ENCODE results near the gene CADPS2. TPM values are rescaled to one million over a fixed set of nuclear protein-coding genes. Genes with fewer than 3 reads are reported as not detected.

The CADPS2 gene
- total RNA-seq, 2 experiments from 2014 or later, result not detected

GRCh38 chr7:122553761-122554160 lies 332.5 kb downstream of the CADPS2 start:
- Mint-ChIP-seq H3K27ac (no peak overlapping the region), H3K4me1 (ENCODE audit: low read depth) (no peaks in the 10 kb centered on the region), H3K27me3 (no peaks in the 10 kb centered on the region), H3K36me3 (ENCODE audit: low read depth) (no peaks in the 10 kb centered on the region), H3K9me3 (peaks cover 7% of the 10 kb centered on the region), H3K4me3 (no peak overlapping the region)
- Histone ChIP-seq H3K9me3 (ENCODE audit: control insufficient read depth in 1 of 2, insufficient read depth in 1 of 2, low read length in 2 of 2) (no peaks in the 10 kb centered on the region), H3K36me3 (ENCODE audit: insufficient read depth, low read length) (no peaks in the 10 kb centered on the region), H3K27ac (ENCODE audit: low read depth in 1 of 2, low read length in 2 of 2) (no peak overlapping the region), H3K4me3 (ENCODE audit: low read length) (no peak overlapping the region), H3K4me1 (ENCODE audit: insufficient read depth, low read length) (no peaks in the 10 kb centered on the region), H3K27me3 (ENCODE audit: control insufficient read depth in 1 of 2, insufficient read depth in 2 of 2, low read length in 2 of 2) (no peaks in the 10 kb centered on the region)
- CTCF ChIA-PET, result no interaction called here
- no peak for TF ChIP-seq CTCF (IDR thresholded peaks at IDR 0.05)
- no peak for DNase-seq
- intact Hi-C loops (cut with DNase I, micrococcal nuclease), result no loop called here
- POLR2A ChIA-PET, result no interaction called here
- no peak for ATAC-seq (ENCODE audit: poor library complexity)

- no peak for TF ChIP-seq CTCF (IDR thresholded peaks at IDR 0.05)
- Mint-ChIP-seq H3K4me3 (no peak overlapping the region), H3K27ac (no peak overlapping the region), H3K4me1 (ENCODE audit: low read depth) (no peaks in the 10 kb centered on the region), H3K27me3 (no peaks in the 10 kb centered on the region), H3K9me3 (peaks cover 6% of the 10 kb centered on the region), H3K36me3 (ENCODE audit: low read depth) (no peaks in the 10 kb centered on the region)
- H3K4me1 ChIP-seq (ENCODE audit: insufficient read depth, low read length), result no peaks in the 10 kb centered on the region
- no peak overlapping the region for H3K27ac ChIP-seq (ENCODE audit: low read depth in 1 of 2, low read length in 2 of 2)
- H3K36me3 ChIP-seq (ENCODE audit: insufficient read depth, low read length), result no peaks in the 10 kb centered on the region
- CTCF ChIA-PET, result no interaction called here
- H3K9me3 ChIP-seq (ENCODE audit: control insufficient read depth in 1 of 2, insufficient read depth in 1 of 2, low read length in 2 of 2), result no peaks in the 10 kb centered on the region
- H3K4me3 ChIP-seq (ENCODE audit: low read length), result no peak overlapping the region
- intact Hi-C loops (cut with DNase I, micrococcal nuclease), result no loop called here
- no peaks in the 10 kb centered on the region for H3K27me3 ChIP-seq (ENCODE audit: control insufficient read depth in 1 of 2, insufficient read depth in 2 of 2, low read length in 2 of 2)
- ATAC-seq (ENCODE audit: poor library complexity) (no peak), DNase-seq (no peak)
- POLR2A ChIA-PET, result no interaction called here
Measured at GRCh38 chr7:122552769-122553168, 333.5 kb downstream of the CADPS2 start.

- Mint-ChIP-seq H3K9me3 (no peaks in the 10 kb centered on the region), H3K4me1 (ENCODE audit: low read depth) (no peaks in the 10 kb centered on the region), H3K4me3 (no peak overlapping the region), H3K36me3 (ENCODE audit: low read depth) (no peaks in the 10 kb centered on the region), H3K27me3 (no peaks in the 10 kb centered on the region), H3K27ac (no peak overlapping the region)
- no peak overlapping the region for H3K27ac ChIP-seq (ENCODE audit: low read depth in 1 of 2, low read length in 2 of 2)
- no peaks in the 10 kb centered on the region for H3K36me3 ChIP-seq (ENCODE audit: insufficient read depth, low read length)
- POLR2A ChIA-PET, result no interaction called here
- H3K9me3 ChIP-seq (ENCODE audit: control insufficient read depth in 1 of 2, insufficient read depth in 1 of 2, low read length in 2 of 2), result no peaks in the 10 kb centered on the region
- no peaks in the 10 kb centered on the region for H3K27me3 ChIP-seq (ENCODE audit: control insufficient read depth in 1 of 2, insufficient read depth in 2 of 2, low read length in 2 of 2)
- ATAC-seq (ENCODE audit: poor library complexity), result no peak
- DNase-seq, result no peak
- intact Hi-C loops (cut with DNase I, micrococcal nuclease), result no loop called here
- TF ChIP-seq CTCF (IDR thresholded peaks at IDR 0.05), result no peak
- no peak overlapping the region for H3K4me3 ChIP-seq (ENCODE audit: low read length)
- H3K4me1 ChIP-seq (ENCODE audit: insufficient read depth, low read length), result no peaks in the 10 kb centered on the region
- CTCF ChIA-PET, result no interaction called here
Measured at GRCh38 chr7:122550545-122550944, 335.7 kb downstream of the CADPS2 start.

Measured in CD4-positive, alpha-beta T cell (primary cell).